SK-N-SH treated with all-trans-retinoic acid at 6 μM for 48 hours (cell line): ENCODE data around the gene SKIC8.
A peak's percentile ranks its signal among the peaks of the same experiment; 100 is the strongest.

ENCODE experiments used
- ATAC-seq: fragments of 200-7000 bp; cut with Tn5 transposase; 3 replicates; pipeline ENCODE4 v1.9.1; 2020; ENCODE audit warnings: mild to moderate bottlenecking, moderate library complexity
- ARNTL ChIP-seq: fragments of 450-650 bp; formaldehyde crosslinking; IDR thresholded peaks from 2 replicates; pipeline ENCODE4 v1.5.0; 2020; ENCODE audit warnings: low read depth, mild to moderate bottlenecking, moderate library complexity, borderline replicate concordance
- BACH2 ChIP-seq: fragments of 250-450 bp; sonication (Bioruptor Pico); IDR thresholded peaks from 2 replicates; pipeline ENCODE4 v1.9.0; 2021; ENCODE audit warnings: mild to moderate bottlenecking, borderline replicate concordance
- CSDC2 ChIP-seq: fragments of 250-450 bp; sonication (Bioruptor Pico); IDR thresholded peaks from 2 replicates; pipeline ENCODE4 v1.5.0; 2020; ENCODE audit warnings: mild to moderate bottlenecking, moderate library complexity
- ESRRG ChIP-seq: fragments of 250-450 bp; sonication (Bioruptor Pico); IDR thresholded peaks from 2 replicates; pipeline ENCODE4 v1.6.1; 2021; ENCODE audit warnings: mild to moderate bottlenecking
- GLIS3 ChIP-seq: fragments of 250-450 bp; sonication (Bioruptor Pico); IDR thresholded peaks from 2 replicates; pipeline ENCODE4 v1.5.0; 2020; ENCODE audit warnings: mild to moderate bottlenecking, moderate library complexity
- ISL1 ChIP-seq: fragments of 250-450 bp; sonication (Bioruptor Pico); IDR thresholded peaks from 2 replicates; pipeline ENCODE4 v2.1.2; 2022; ENCODE audit warnings: mild to moderate bottlenecking, moderate library complexity
- PATZ1 ChIP-seq: fragments of 250-450 bp; sonication (Bioruptor Pico); IDR thresholded peaks from 2 replicates; pipeline ENCODE4 v1.8.0; 2020; ENCODE audit warnings: mild to moderate bottlenecking, moderate library complexity, borderline replicate concordance
- POU6F1 ChIP-seq: fragments of 250-450 bp; sonication (Bioruptor Pico); IDR thresholded peaks from 2 replicates; pipeline ENCODE4 v1.8.0; 2021; ENCODE audit warnings: low read depth, mild to moderate bottlenecking, moderate library complexity, borderline replicate concordance
- RARB ChIP-seq: fragments of 250-450 bp; sonication (Bioruptor Pico); IDR thresholded peaks from 2 replicates; pipeline ENCODE4 v1.8.0; 2021; ENCODE audit warnings: mild to moderate bottlenecking, moderate library complexity
- SNAI2 ChIP-seq: fragments of 250-450 bp; sonication (Bioruptor Pico); IDR thresholded peaks from 2 replicates; pipeline ENCODE4 v1.5.0; 2020; ENCODE audit warnings: mild to moderate bottlenecking, moderate library complexity
- TCF4 ChIP-seq: fragments of 250-450 bp; sonication (Bioruptor Pico); IDR thresholded peaks from 2 replicates; pipeline ENCODE4 v1.8.0; 2021; ENCODE audit warnings: mild to moderate bottlenecking, moderate library complexity, borderline replicate concordance
- TOX ChIP-seq: fragments of 250-450 bp; sonication (Bioruptor Pico); IDR thresholded peaks from 2 replicates; pipeline ENCODE4 v1.8.0; 2021; ENCODE audit warnings: mild to moderate bottlenecking, moderate library complexity, borderline replicate concordance
- ZC3H10 ChIP-seq: fragments of 250-450 bp; sonication (Bioruptor Pico); IDR thresholded peaks from 2 replicates; pipeline ENCODE4 v1.5.1; 2021; ENCODE audit warnings: mild to moderate bottlenecking, moderate library complexity
- ZFP3 ChIP-seq: fragments of 250-450 bp; sonication (Bioruptor Pico); IDR thresholded peaks from 2 replicates; pipeline ENCODE4 v1.5.0; 2020; ENCODE audit warnings: mild to moderate bottlenecking, moderate library complexity
- ZFP30 ChIP-seq: fragments of 450-650 bp; formaldehyde crosslinking; IDR thresholded peaks from 2 replicates; pipeline ENCODE4 v1.5.0; 2022; ENCODE audit warnings: mild to moderate bottlenecking, moderate library complexity
- ZNF565 ChIP-seq: fragments of 450-650 bp; formaldehyde crosslinking; conservative IDR thresholded peaks from 2 replicates; pipeline ENCODE4 v1.5.0; 2020; ENCODE audit warnings: low read depth, mild to moderate bottlenecking, moderate library complexity
- ZNF70 ChIP-seq: fragments of 450-650 bp; formaldehyde crosslinking; IDR thresholded peaks from 2 replicates; pipeline ENCODE4 v1.5.0; 2020; ENCODE audit warnings: mild to moderate bottlenecking, moderate library complexity
- ZNF8 ChIP-seq: fragments of 450-650 bp; formaldehyde crosslinking; IDR thresholded peaks from 2 replicates; pipeline ENCODE4 v1.5.0; 2020; ENCODE audit warnings: mild to moderate bottlenecking, moderate library complexity
- TF ChIP-seq, protein P1 (sequence below): fragments of 250-450 bp; sonication (Bioruptor Pico); IDR thresholded peaks from 2 replicates; pipeline ENCODE4 v1.5.1; 2021; ENCODE audit warnings: mild to moderate bottlenecking, moderate library complexity
- TF ChIP-seq, protein P2 (sequence below): fragments of 250-450 bp; sonication (Bioruptor Pico); IDR thresholded peaks from 2 replicates; pipeline ENCODE4 v1.5.0; 2020; ENCODE audit warnings: mild to moderate bottlenecking, moderate library complexity

The SKIC8 gene

DNA sequence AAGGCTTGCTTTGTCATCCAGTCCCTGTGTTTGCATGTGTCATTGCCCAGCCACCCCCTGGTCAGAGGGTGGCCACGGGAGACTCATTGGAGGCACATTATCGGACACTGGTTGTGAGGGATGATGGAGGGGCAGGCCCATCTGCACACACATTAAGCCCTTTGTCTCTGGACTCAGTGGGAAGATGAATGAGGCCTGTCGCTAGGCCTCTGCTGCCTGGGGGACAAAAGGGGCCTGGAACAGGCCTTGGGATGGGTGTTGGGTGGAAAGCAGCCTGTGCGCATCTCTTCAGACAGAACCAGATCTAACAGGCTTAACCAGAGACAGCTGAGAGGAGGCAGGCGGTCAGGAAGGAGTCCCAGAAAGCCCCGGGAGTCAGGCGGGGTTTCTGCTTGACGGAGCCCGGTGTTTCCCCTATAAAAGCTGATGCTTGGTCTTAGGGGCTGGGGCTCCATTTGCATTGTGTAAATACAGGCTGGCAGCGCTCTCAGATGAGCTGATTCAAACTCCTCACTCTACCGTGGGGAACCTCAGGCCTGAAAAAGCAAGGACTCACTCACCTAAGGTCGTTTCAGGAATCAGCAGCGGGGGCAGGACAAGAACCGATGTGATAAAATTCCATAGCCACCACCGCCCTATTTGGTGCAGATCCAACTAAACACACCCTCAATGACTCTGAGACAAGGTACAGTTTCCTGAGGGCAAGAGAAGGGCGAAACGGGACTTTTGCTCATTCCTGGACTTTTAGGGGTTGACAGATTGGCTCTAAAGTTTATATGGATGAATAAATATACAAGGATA is 17.1 kb upstream of the SKIC8 start:
- TF ChIP-seq, protein P1, sequence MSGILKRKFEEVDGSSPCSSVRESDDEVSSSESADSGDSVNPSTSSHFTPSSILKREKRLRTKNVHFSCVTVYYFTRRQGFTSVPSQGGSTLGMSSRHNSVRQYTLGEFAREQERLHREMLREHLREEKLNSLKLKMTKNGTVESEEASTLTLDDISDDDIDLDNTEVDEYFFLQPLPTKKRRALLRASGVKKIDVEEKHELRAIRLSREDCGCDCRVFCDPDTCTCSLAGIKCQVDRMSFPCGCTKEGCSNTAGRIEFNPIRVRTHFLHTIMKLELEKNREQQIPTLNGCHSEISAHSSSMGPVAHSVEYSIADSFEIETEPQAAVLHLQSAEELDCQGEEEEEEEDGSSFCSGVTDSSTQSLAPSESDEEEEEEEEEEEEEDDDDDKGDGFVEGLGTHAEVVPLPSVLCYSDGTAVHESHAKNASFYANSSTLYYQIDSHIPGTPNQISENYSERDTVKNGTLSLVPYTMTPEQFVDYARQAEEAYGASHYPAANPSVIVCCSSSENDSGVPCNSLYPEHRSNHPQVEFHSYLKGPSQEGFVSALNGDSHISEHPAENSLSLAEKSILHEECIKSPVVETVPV (CRISPR knock-in tag): no peak
- TF ChIP-seq TOX (CRISPR knock-in tag) (no peak), ZNF8 (CRISPR knock-in tag) (no peak)
- no peak for ATAC-seq

DNA sequence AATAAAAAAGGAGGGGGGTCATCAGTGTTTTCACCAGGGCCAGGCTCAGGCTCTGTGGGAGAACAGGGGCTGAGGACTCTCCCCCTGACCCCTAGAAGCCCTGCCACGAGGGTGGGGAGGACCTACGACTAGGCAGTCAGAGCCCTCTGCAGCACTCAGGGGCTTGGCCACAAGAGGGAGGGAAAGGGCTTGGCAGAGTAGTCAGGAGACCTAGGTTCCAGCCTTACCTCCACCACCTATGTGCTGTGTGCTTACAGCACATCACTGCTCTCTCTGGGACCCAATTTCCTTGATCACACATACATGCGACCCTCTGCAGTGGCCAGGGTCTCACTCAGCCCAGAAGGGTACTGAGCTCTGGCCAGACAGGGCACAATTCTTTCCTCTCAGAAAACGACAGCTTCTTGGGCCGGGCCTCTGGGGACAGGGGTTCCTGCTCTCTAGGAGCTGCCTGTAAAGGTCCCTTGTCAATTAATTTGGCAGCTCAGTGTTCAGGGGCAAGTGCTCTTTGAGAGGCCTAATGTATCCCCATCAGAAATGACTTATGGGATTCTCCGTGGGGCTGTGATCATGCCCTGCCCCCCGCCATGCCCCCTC is 16.4 kb upstream of the SKIC8 start:
- TF ChIP-seq RARB (CRISPR knock-in tag) (no peak), TCF4 (CRISPR knock-in tag) (no peak), ZFP3 (CRISPR knock-in tag) (no peak), PATZ1 (CRISPR knock-in tag) (no peak), SNAI2 (no peak), GLIS3 (no peak), ZNF70 (no peak), TOX (CRISPR knock-in tag) (no peak), CSDC2 (CRISPR knock-in tag) (no peak), ZC3H10 (CRISPR knock-in tag) (no peak), ARNTL (no peak), POU6F1 (CRISPR knock-in tag) (no peak), ZFP30 (no peak), BACH2 (CRISPR knock-in tag) (no peak)
- TF ChIP-seq, protein P2, sequence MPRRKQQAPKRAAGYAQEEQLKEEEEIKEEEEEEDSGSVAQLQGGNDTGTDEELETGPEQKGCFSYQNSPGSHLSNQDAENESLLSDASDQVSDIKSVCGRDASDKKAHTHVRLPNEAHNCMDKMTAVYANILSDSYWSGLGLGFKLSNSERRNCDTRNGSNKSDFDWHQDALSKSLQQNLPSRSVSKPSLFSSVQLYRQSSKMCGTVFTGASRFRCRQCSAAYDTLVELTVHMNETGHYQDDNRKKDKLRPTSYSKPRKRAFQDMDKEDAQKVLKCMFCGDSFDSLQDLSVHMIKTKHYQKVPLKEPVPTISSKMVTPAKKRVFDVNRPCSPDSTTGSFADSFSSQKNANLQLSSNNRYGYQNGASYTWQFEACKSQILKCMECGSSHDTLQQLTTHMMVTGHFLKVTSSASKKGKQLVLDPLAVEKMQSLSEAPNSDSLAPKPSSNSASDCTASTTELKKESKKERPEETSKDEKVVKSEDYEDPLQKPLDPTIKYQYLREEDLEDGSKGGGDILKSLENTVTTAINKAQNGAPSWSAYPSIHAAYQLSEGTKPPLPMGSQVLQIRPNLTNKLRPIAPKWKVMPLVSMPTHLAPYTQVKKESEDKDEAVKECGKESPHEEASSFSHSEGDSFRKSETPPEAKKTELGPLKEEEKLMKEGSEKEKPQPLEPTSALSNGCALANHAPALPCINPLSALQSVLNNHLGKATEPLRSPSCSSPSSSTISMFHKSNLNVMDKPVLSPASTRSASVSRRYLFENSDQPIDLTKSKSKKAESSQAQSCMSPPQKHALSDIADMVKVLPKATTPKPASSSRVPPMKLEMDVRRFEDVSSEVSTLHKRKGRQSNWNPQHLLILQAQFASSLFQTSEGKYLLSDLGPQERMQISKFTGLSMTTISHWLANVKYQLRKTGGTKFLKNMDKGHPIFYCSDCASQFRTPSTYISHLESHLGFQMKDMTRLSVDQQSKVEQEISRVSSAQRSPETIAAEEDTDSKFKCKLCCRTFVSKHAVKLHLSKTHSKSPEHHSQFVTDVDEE (CRISPR knock-in tag): no peak
- ATAC-seq: peak; percentile 81

DNA sequence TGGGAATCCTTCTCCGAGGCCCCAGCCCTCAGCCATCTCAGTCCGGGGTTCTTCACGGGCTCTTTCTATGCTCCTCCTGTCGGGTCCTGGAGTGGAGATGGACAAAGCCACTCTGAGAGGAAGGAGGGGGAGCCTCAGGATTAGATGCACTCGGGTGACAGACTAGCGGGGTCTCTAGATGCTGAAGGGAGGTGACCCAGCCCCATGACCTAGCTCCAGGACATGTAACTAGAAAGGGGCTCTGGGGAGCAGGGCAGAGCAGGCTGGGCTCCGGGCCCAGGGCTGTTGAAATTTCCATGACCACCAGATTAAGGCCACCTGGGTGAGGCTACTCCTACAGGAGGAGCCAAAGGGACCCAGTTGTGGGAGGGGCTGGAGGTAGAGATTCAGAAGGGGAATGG is 14.8 kb upstream of the SKIC8 start:
- no peak for ATAC-seq
- TF ChIP-seq ESRRG (CRISPR knock-in tag) (no peak), ZNF70 (no peak), CSDC2 (CRISPR knock-in tag) (no peak), PATZ1 (CRISPR knock-in tag) (no peak), ZNF565 (CRISPR knock-in tag) (no peak), BACH2 (CRISPR knock-in tag) (no peak), ZNF8 (CRISPR knock-in tag) (no peak), SNAI2 (no peak), ZFP3 (CRISPR knock-in tag) (no peak), ISL1 (no peak)
- TF ChIP-seq, protein P1 (CRISPR knock-in tag): no peak
- TF ChIP-seq, protein P2 (CRISPR knock-in tag): no peak
